ENCODE results near the gene ZNF554.

GRCh38 chr19:2780284-2780683 lies 39.4 kb upstream of the ZNF554 start:
- no peak for TF ChIP-seq MAX (IDR thresholded peaks at IDR 0.05)
- no peak for TF ChIP-seq HNF4G (IDR thresholded peaks at IDR 0.05)
- no peak for TF ChIP-seq CTCF (IDR thresholded peaks at IDR 0.05; ENCODE audit: low read depth, low read length, missing input control)
